Osteocyte (in vitro differentiated cells): ENCODE measurements around the gene ACTBL2. TPM values are rescaled to one million over a fixed set of nuclear protein-coding genes. Genes with fewer than 3 reads are reported as not detected.
A peak's percentile ranks its signal among the peaks of the same experiment; 100 is the strongest.

Experiments used
- DNase-seq: peaks from one replicate; pipeline ENCODE4 v3.0.0; 2021; ENCODE audit warnings: mixed read lengths; ENCODE audit not compliant: unreplicated experiment; ENCODE audit errors: extremely low spot score
- H3K27ac Mint-ChIP-seq: one replicate; pipeline ENCODE4 v1.8.0; 2021; ENCODE audit warnings: mild to moderate bottlenecking, mixed read lengths; ENCODE audit not compliant: unreplicated experiment
- H3K27me3 Mint-ChIP-seq: one replicate; pipeline ENCODE4 v1.8.0; 2021; ENCODE audit warnings: mixed read lengths; ENCODE audit not compliant: unreplicated experiment
- H3K36me3 Mint-ChIP-seq: one replicate; pipeline ENCODE4 v1.8.0; 2021; ENCODE audit warnings: mixed read lengths; ENCODE audit not compliant: unreplicated experiment
- H3K4me1 Mint-ChIP-seq: one replicate; pipeline ENCODE4 v1.8.0; 2021; ENCODE audit warnings: mixed read lengths; ENCODE audit not compliant: unreplicated experiment
- H3K4me3 Mint-ChIP-seq: one replicate; pipeline ENCODE4 v1.8.0; 2021; ENCODE audit warnings: mild to moderate bottlenecking, moderate library complexity, mixed read lengths; ENCODE audit not compliant: unreplicated experiment
- H3K9me3 Mint-ChIP-seq: one replicate; pipeline ENCODE4 v1.8.0; 2021; ENCODE audit warnings: mixed read lengths; ENCODE audit not compliant: unreplicated experiment
- CTCF ChIP-seq: fragments of 200-600 bp; sonication (generic); IDR thresholded peaks from 2 replicates; pipeline ENCODE4 v1.5.0; 2021; ENCODE audit warnings: antibody characterized with exemption, mild to moderate bottlenecking, moderate library complexity
- total RNA-seq: library from RNA; stranded (reverse); gene quantifications from 2 replicates; pipeline ENCODE4 v1.2.1, GENCODE V29; 2021

Gene ACTBL2
- total RNA-seq, 1 donor from 2014 or later, result not detected

DNA sequence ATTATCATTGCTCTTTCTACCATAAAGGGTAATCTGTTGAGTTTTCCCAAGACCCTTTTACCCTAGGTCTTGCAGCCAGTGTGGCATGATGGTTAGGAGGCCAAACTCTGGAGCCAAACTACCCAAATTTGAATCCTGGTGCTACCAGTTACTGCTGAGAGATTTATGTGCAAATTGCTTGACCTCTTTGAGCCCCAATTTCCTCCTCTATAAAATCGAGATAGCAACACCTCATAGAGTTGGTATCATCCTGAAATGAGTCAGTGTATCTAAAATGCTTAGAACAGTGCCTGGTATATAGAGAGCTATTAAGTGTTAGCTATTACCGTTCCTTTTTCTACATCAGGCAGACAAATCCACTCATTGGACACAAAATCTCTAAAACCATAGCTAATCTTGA, 43.0 kb downstream of the ACTBL2 start:
- Mint-ChIP-seq H3K4me3 (no peak overlapping the region), H3K27ac (peak overlapping the region; percentile 43), H3K36me3 (no peaks in the 10 kb centered on the region), H3K4me1 (peaks cover 74% of the 10 kb centered on the region), H3K9me3 (no peaks in the 10 kb centered on the region), H3K27me3 (no peaks in the 10 kb centered on the region)
- DNase-seq, result no peak
- TF ChIP-seq CTCF, result no peak

GRCh38 chr5:57437976-57438805, 44.4 kb downstream of the ACTBL2 start:
- TF ChIP-seq CTCF, result no peak
- Mint-ChIP-seq H3K27ac (peak overlapping the region; percentile 58), H3K4me1 (peaks cover 81% of the 10 kb centered on the region), H3K9me3 (no peaks in the 10 kb centered on the region), H3K36me3 (no peaks in the 10 kb centered on the region), H3K27me3 (no peaks in the 10 kb centered on the region), H3K4me3 (no peak overlapping the region)
- DNase-seq, result no peak

- no peak for TF ChIP-seq CTCF
- Mint-ChIP-seq H3K27ac (no peak overlapping the region), H3K4me3 (no peak overlapping the region), H3K4me1 (peaks cover 65% of the 10 kb centered on the region), H3K27me3 (no peaks in the 10 kb centered on the region), H3K9me3 (no peaks in the 10 kb centered on the region), H3K36me3 (no peaks in the 10 kb centered on the region)
- DNase-seq, result no peak
These were observed 46.0 kb downstream of the ACTBL2 start for GRCh38 chr5:57436586-57436985.

DNA sequence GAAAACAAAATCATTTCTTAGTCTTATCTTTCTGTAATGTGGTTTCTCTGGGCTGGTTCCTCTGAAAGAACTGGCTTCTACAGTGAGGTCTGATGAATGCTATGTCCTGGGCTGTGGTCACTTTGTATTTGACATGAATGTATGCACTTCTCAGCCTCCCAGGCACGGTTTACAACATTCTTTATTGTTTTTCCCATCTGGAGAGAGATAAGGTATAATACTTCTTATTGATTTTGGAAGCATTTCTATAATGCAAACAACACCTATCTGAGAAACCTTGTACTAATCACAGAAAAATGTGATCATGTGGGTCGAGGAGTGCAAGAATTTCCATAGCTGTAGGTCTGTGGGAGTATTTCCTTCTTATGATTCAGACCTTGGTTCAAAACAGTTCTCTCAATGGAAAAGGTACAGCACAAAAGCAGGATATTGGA, 46.9 kb downstream of the ACTBL2 start:
- H3K9me3 Mint-ChIP-seq, result no peaks in the 10 kb centered on the region
- TF ChIP-seq CTCF, result no peak
- H3K4me1 Mint-ChIP-seq, result peaks cover 57% of the 10 kb centered on the region
- no peaks in the 10 kb centered on the region for H3K36me3 Mint-ChIP-seq
- no peak overlapping the region for H3K4me3 Mint-ChIP-seq
- no peak overlapping the region for H3K27ac Mint-ChIP-seq
- no peak for DNase-seq
- no peaks in the 10 kb centered on the region for H3K27me3 Mint-ChIP-seq

GRCh38 chr5:57434683-57435082, 47.9 kb downstream of the ACTBL2 start:
- TF ChIP-seq CTCF, result no peak
- H3K4me3 Mint-ChIP-seq, result no peak overlapping the region

More at GRCh38 chr5:57434683-57435082, 47.9 kb downstream of the ACTBL2 start:
- no peak for DNase-seq
- Mint-ChIP-seq H3K4me1 (peaks cover 53% of the 10 kb centered on the region), H3K27me3 (no peaks in the 10 kb centered on the region), H3K27ac (peak overlapping the region; percentile 13), H3K36me3 (no peaks in the 10 kb centered on the region), H3K9me3 (no peaks in the 10 kb centered on the region)
